HL-60/S4 treated with phorbol 12-myristate 13-acetate at 8.2 ng/mL for 4 days and 3 days (cell line): ENCODE results near the gene GP2.

Experiments
- in situ Hi-C: fragments of 300-500 bp; cut with MboI; formaldehyde crosslinking; loops from 2 replicates; pipeline ENCODE4 v1.15.0; 2022; ENCODE audit warnings: low sequenced_read_pairs

GP2 gene

DNA sequence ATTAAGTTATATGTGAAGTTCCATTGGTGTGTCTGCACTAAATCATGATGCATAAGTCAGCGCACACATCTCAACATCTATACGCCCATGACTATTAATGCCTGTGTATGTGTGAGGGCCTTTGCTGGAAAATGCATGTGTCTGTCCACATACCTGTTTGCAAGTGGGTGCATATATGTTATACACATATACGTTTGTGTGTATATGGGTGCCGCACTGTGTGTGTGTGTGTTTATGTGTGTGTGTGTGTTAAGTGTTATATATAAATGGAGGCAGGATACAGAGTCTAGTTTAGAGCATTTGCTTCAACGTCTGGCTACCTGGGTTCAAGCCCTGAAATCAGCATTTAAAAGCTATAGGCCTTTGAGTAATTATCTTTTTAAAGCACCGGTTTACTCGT is 19.5 kb downstream of the GP2 start:
- in situ Hi-C loops = no loop called here

DNA sequence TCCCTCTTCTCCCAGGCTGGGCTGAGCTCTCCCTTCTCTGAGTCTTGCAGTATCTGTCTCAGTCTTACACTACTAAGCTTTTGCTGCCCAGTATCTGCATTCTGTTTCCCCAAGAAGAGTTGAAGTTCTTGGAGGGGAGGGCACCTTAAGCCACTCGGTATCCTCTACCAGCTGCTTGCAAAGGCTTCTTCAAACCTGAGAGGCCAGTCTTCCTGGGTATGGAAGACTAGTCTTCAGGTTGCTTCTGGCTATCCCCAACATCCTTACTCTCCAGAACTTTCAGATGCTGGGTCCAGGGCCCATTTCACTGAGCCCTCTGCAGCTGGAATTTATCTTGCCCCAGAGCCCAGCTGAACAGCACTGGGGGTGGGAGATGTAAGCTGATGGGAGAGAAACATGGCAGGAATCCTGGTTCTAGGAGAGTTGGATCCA is 20.1 kb downstream of the GP2 start:
- in situ Hi-C loops = no loop called here

DNA sequence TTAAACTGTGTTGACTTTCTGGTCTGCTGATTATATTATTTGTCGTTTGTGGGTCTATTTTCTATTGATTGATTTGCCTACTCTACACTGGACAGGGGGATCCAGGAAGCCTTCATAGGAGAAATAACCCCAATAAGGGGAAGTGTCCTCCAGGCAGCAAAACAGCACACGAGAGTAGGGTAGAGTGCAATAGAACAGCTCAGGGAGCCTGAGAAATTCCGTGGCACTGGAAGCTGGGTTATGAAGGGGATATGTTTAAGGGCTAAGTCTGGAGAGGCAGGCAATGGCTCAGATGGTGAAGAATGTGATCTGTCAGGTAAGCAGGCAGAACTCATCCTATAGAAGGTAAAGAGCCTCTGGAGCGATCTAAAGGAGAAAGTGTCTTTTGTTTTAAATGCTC is 20.9 kb downstream of the GP2 start:
- in situ Hi-C loops = no loop called here

DNA sequence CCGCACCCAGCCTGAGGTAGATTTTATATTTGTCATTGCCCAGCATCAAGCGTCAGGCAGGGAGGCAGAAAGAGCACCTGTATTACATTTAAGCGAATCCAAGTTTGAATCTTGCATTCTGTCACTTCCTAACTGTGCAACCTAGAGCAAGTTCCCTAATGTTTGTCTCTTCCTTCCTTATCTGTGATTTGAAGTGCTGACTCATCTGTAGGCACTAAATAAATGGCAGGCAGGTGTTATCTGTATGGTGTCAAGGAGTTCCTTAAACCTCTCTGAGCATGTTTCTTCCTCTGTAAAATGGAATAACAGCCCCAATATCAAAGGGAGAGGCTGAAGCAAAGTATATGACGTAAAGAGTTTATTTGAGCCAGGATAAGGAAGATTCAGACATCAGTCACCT is 24.3 kb downstream of the GP2 start:
- in situ Hi-C loops = no loop called here

DNA sequence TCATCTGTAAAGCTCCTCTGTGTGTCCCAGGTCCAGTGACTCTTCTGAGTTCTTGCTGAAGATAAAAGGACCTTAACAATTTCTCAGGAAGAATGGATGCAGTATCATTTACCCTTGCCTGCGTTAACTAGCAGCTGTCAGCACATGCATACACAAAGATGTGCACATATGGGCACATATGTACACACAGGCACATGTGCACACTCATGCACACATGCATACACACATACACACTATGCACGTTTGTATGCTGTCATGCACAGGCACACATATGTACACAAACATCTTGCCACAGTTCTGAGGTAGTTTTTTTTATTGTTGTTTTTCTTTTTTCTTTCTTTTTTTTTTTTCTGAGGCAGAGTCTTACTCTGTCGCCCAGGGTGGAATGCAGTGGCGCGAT is 24.9 kb downstream of the GP2 start:
- in situ Hi-C loops = no loop called here

DNA sequence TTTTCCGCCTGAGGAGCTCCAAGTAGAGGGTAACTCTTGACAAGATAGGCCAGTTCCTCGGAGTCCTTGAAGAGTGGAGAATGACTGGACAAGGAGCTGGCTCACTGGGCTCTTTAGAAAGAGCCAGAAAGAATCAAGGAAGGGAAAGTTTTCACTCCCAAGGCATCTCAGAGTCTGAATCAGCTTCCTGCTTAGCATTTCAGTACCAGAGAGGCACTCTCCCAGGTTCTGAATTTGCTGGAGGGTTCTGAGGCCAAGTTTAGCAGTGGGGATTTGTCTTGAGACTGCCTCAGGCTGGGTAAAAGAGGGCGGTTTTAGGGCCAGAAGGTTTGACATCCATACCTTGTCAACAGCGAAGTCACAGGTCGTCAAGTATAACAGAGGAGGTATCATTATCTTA is 25.5 kb downstream of the GP2 start:
- in situ Hi-C loops = no loop called here

DNA sequence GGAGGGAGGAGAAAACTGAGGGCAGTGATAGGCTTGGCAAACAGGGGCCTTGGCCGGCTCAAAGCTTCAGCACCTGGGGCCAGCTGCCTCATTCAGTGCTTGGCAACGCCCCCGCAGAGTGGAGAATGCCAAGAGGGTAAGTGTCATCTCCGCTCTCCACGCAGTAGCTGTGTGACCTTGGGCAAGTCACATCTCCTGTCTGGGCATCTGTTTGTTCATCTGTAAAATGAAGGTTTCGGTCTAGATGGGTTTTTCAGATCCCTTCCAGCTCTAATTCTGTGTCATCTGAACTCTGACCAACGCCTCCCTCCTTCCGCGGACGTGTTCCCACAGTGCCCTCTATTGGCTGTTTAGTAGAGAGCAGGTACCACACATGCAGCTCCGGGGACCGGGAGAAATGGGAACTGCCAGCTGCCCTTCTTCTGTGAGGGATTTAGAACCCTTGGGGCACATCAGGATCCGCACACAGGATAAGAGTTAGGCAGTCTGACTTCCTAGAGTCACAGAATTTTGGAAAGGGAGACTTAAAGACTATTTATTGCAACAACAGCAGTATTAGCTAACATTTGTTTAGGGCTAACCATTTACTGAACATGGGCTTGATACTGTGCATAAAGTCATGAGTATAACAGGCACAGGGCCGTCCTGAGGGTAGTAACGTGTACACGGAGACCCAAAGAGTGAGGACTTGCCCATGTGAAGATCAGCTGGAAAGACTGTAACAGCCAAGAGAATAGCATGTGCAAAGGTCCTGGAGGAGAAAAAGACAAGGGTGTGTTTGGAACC is 26.8 kb downstream of the GP2 start:
- in situ Hi-C loops = no loop called here

DNA sequence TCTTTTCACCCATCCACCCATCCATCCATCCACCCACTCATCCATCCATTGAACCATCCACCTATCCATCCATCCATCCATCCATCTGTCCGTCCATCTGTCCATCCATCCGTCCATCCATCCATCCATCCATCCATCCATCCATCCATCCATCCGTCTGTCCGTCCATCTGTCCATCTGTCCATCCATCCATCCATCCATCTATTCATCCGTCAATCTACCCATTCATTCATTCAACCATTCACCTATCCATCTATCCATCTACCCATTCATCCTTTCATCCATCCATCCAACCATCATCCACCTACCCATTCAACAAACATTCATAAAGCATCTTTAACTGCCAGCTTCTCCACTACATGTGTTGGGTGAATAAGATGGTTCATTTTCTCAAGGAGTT is 28.9 kb downstream of the GP2 start:
- in situ Hi-C loops = no loop called here

DNA sequence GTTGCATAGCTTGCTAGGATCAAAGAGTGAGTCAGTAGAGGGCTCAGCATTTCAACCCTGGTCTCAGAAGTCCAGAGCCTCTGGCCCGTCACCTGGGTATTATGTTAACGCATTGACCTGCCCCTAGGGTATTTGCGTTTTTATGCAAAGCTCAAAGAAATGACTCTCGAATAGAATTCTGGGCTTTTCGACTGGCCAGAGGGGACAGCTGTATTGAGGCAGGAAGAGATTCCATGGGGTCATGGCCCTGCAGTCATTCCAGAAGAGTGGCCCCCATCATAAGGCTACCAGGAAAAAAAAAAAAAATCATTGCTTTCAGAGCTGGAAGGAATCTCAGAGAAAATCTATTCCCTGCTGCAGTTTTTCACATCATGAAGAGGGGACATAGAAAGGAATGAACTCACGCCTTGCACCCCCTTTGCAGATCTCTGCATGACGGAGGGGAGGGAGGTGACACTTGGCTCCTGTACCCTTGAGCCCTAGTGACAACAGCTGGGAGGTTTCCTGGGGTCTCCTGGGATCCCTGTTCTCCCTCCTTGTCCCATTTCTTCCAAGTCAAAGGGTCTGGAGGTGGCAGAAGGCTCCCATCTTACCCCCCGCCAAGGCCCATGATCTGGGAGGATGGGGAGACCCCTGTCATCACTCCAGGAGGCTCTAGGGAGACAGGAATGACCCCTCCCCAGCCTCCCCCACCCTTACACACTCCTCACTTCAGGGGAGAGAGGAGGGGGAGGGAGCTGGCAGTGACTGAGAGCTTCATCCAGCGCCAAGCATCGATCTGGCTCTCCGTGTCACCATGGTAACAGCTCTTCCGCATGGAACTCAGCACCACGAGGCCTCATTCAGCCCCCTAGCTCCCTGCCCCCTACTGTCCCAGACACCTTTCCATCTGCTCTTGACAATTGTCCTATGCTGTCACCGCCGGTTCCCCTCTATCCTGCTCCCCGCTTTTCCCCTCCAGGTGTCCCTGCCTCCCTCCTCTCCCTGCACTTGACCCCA is 35.8 kb downstream of the GP2 start:
- in situ Hi-C loops = no loop called here

DNA sequence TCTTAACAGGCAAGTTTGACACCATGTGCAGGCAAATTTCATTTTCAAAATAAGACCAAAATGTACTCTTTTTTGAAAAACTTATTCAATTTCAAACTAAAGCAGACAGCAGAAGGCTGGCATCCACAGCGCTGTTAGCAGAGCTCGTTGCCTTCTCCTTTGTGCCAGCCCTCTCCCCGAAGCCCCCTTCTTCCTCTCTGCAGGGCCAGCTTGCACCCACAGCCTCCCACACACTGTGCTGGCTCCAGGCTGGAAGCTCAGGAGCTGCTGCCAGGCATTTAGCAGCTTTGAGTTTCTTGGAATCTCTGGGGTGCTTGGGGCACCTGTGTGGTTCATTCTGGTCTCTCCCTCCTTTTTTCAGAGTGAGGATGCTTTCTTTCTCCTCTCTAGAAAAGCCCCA is 37.7 kb downstream of the GP2 start:
- in situ Hi-C loops = no loop called here

DNA sequence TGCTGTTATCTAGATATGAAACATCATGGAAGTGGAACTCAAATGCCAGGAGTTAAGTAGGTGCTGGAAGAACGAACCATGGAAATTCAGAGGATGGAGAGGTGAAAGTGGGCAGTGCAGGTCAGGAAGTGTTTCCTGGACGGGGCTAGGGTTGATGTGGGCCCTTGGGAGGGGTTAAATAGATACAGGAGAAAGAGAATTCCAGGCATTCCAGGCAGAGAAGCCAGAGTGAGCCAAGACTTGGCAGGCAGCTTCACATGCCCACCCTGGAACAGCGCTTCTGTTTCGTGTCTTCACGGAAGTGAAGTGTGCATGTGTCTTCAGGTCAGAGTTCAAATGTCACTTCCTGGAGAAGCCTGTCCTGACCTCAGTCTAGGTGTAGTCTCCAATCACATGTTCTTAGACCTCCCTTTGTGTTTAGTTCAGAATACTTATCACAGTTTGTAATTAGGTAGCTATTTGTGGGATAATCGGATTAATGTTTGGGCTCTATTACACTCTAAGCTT is 41.3 kb downstream of the GP2 start:
- in situ Hi-C loops = no loop called here

DNA sequence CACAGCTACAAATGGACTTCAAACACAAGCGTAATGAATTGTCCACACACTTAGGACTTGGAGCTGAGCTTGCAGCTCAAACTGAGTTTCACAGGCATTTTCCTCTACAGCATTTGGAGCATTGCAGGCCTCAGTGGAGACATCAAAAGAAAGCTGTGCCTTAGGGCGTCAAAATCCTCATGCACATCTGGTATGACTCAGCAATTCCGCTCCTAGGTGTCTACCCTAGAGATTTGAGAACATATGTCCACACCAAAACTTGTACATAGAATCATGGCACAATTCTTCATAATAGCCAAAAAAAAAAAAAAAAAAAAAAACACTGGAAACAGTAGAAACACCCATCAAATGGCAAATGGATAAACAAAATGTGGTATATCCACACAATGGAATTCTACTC is 47.1 kb downstream of the GP2 start:
- in situ Hi-C loops = no loop called here

DNA sequence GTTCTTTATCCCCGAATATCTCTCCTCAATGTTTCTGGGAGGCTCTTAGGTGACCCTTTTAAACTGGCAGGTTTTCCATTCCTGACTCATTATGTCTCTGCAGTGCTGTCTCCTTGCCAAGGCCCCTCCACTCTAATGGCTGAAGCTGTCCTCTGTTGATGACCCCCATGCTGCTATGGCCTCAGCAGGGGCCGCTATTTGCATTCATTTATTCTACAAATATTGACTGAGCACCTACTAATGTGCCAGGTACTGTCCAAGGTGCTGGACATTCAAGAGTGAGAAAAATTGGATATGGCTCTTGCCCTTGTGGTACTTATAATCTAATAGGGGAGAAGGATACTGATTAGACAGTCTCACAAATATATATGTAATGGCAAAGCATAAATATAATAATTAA is 55.4 kb downstream of the GP2 start:
- in situ Hi-C loops = no loop called here

DNA sequence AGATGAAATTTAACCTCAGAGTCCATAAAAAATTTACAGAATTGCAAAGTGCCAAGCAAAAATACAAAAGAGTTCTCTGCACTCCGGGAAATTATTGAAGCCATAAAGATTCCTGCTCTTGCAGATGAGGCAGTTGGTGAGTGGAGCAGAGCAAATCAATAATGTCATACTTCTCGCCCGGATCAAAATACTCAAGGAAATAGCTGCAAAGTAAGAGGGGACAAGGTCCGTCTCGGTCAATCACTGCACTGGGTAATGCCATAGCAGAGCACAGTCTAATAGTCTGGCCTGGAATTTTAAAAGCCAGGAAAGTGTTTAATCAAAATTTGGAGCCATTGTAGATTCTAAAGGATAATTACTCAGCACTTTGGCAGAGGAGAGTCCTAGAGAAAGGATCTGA is 58.9 kb downstream of the GP2 start:
- in situ Hi-C loops = no loop called here

DNA sequence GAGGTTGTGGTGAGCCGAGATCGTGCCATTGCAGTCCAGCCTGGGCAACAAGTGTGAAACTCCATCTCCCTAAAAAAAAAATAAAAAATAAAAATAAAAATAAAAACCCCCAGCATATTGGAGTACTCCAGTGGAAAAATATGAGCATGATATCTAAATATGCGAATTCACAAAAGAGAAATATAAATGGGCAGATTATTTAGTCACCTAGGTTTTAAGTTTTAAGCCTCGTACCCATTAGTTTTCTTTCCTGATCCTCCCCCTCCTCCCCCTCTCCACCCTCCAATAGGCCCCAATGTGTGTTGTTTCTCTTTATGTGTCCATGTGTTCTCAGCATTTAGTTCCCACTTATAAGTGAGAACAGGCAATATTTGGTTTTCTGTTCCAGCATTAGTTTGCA is 62.3 kb downstream of the GP2 start:
- in situ Hi-C loops = no loop called here

DNA sequence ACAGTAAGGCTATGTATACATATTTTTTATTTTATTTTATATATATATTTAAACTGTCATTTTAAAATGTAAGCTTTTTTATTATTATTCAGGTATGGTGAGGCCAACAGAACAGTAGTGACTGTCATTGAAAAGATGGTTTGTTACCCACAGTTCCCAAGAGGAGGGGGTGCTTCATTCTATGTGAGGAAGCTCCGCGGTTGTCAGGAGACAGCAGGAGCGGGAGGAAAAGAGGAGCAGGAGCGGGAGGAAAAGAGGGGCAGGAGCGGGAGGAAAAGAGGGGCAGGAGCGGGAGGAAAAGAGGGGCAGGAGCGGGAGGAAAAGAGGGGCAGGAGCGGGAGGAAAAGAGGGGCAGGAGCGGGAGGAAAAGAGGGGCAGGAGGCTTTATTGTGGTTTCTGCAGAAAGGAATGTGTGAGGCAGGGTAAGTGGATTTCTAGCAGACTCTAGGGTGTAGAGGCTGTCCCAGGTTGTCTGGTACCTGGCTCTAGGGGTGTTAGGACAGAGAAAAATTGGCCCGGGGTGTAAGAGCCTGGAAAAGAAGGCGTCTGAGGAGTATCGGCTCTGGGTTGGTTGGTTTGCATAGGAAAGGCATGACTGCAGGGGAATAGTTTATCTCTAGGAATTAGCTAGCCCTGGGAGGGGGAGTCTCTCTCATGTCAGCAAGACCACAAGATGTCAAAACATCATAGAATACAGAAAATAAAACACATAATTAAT is 64.0 kb downstream of the GP2 start:
- in situ Hi-C loops = no loop called here

DNA sequence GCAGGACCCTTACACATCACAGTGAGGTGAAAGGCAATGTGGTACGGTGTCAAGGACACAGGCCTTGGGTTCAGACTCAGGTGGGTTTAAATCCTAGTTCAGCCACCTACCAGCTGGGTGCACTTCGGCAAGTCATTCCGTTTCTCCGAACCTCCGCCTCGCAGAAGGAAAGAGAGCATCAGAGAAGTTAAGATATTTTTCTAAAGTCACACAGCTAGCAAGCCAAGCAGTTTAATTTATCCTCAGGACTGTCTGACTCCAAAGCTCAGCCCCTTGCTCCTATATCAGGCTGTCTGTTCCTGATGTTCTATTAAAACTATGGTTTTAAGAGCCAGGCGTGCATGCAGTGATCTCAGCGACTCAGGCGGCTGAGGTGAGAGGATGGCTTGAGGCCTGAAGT is 65.1 kb downstream of the GP2 start:
- in situ Hi-C loops = no loop called here

DNA sequence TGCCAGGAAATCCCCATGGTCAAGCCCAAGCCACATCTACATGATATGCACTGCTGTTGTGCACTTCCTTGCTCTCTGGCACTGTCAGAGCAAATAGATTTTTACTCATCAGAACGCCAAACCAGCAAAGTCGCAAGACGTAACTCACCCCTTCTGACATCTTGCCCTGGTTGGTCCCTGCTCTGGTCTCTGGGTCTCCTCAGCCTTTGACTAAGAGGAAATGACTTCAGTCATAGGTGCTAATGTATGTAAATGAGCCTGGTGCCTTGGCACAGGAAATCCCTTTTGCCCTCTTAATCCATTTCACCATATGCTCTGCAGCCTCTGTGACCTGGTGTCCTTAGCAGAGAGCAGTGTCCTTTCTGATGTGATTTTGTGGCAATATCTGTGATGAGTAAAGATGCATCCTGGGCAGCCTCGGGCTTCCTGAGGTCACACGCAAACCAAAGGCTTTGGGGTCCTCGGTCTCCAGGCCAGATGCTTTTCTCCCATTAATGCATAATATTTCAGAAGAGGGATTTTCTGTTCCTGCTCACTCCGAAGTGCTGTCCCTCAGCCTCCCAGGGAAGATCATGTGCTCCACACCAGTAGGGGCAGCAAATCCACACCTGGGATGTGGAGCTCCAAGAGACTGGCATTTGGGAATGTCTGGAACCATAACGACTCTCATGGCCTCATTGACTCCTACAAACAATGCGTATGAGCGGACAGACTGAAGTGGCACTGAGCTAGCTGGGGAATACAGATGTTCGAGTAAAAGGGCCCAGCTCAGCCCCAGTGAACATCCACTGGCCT is 66.9 kb downstream of the GP2 start:
- in situ Hi-C loops = no loop called here
